ENCODE data around the gene ITPR2. TPM values are rescaled to one million over a fixed set of nuclear protein-coding genes. Genes with fewer than 3 reads are reported as not detected.

Gene ITPR2
- total and polyA plus RNA-seq, 4 donors: 4.1 to 47.0 (median 26.5) TPM

DNA sequence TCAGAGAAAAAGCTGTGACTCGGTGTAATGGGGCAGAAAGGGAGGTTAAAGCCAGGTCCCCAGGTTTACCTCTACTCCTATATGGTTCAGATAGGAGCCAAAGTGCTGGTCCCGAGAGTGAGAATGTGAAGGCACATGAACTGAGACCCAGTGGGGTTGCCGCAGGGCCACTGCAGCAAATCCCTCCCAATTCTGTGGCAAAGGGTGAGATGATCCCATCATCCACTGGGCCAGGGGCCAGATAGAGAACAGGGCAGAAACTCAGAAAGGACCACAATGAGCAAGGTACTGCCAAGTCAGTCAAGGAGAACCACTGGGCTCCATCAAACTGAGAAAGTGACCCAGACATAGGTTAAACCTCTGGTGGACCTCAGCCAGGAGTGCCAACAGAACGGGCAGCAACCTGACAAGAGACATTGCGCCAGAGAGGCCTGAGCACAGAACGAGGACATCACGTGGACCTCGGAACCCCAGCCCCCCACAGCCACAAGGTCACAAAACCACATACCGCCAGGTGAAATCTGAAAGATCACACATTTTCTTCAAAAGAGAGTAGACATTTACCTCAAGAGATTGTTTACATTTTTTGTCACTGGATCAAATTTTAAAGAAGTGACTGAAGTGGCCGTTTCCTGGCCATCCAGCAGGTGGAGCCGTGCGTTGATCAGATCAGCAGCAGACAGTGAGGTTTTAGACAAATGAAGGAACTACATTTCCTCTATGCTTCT is 20.5 kb upstream of the ITPR2 start:
- no peak overlapping the region for H3K9ac ChIP-seq (ENCODE audit: insufficient read depth in 1 of 2, low read length in 2 of 2)
- peak; percentile 70 to 75 (median 70) for DNase-seq
- H3K36me3 ChIP-seq (ENCODE audit: control insufficient read depth in 4 of 4, insufficient read depth in 4 of 4, low read length in 4 of 4): no peaks in the 10 kb centered on the region
- H3K9me3 ChIP-seq (ENCODE audit: control insufficient read depth in 4 of 4, insufficient read depth in 3 of 4, low read length in 3 of 4): no peaks in the 10 kb centered on the region
- TF ChIP-seq, protein P1, sequence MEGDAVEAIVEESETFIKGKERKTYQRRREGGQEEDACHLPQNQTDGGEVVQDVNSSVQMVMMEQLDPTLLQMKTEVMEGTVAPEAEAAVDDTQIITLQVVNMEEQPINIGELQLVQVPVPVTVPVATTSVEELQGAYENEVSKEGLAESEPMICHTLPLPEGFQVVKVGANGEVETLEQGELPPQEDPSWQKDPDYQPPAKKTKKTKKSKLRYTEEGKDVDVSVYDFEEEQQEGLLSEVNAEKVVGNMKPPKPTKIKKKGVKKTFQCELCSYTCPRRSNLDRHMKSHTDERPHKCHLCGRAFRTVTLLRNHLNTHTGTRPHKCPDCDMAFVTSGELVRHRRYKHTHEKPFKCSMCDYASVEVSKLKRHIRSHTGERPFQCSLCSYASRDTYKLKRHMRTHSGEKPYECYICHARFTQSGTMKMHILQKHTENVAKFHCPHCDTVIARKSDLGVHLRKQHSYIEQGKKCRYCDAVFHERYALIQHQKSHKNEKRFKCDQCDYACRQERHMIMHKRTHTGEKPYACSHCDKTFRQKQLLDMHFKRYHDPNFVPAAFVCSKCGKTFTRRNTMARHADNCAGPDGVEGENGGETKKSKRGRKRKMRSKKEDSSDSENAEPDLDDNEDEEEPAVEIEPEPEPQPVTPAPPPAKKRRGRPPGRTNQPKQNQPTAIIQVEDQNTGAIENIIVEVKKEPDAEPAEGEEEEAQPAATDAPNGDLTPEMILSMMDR (IDR thresholded peaks at IDR 0.05; ENCODE audit: control extremely low read depth, extremely low read depth): peak; percentile 88
- peaks cover 0 to 4% (median 3%) of the 10 kb centered on the region in 5 donors for H3K4me1 ChIP-seq (ENCODE audit: control insufficient read depth in 5 of 5, insufficient read depth in 5 of 5, low read length in 5 of 5)
- no peaks in the 10 kb centered on the region for H3K27me3 ChIP-seq (ENCODE audit: control insufficient read depth in 3 of 3, insufficient read depth in 3 of 3, low read length in 2 of 3)
- no peak overlapping the region for H3K4me3 ChIP-seq
- H3K27ac ChIP-seq (ENCODE audit: low read depth in 1 of 2, low read length in 1 of 2): no peak overlapping the region
- ATAC-seq (ENCODE audit: insufficient read depth, low FRiP score): peak; percentile 82
- 35 to 42% methylated on average over 12 of the region's 12 CpGs for WGBS, 2 donors

DNA sequence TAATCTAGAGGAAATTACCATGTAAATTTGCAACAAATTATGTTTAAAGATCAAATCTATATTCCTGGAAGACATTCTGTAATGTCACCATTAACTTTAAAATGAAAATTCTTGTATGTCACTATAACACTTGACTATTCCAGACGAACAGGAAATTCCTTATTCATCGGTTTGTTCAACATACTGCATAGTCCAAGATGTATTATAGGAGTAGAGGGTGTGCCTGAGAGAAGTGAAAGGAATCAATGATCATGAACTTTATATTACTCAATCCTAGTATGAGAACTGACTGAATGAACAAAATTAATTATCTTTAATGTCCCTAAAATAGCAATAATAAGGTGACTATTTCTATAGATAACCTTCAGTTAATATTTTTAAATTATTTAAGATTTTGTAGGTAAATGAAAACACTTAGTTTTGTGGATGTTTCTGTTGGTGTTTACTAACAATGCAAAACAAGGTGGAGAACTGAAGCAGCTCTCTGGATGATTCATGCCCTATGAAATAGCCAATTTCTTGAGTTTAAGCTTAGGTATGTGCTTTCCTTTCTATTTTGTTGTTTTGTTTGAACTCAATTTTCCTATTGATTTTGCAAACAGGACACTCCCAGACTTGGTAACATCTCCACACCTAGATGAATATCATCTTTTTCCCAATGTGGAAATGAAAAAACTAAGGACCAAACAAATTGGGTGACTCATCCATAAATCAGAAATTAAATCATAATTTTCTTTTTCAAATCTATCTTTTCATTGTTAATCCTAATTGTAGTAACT is 18.2 kb upstream of the ITPR2 start:
- no peaks in the 10 kb centered on the region for H3K36me3 ChIP-seq (ENCODE audit: control insufficient read depth in 4 of 4, insufficient read depth in 4 of 4, low read length in 4 of 4)
- no peak overlapping the region for H3K9ac ChIP-seq (ENCODE audit: insufficient read depth in 1 of 2, low read length in 2 of 2)
- no peaks in the 10 kb centered on the region for H3K27me3 ChIP-seq (ENCODE audit: control insufficient read depth in 3 of 3, insufficient read depth in 3 of 3, low read length in 2 of 3)
- TF ChIP-seq, protein P1 (IDR thresholded peaks at IDR 0.05; ENCODE audit: control extremely low read depth, extremely low read depth): no peak
- peaks cover 0 to 8% (median 5%) of the 10 kb centered on the region in 5 donors for H3K4me1 ChIP-seq (ENCODE audit: control insufficient read depth in 5 of 5, insufficient read depth in 5 of 5, low read length in 5 of 5)
- no peaks in the 10 kb centered on the region for H3K9me3 ChIP-seq (ENCODE audit: control insufficient read depth in 4 of 4, insufficient read depth in 3 of 4, low read length in 3 of 4)
- ATAC-seq (ENCODE audit: insufficient read depth, low FRiP score): no peak
- H3K4me3 ChIP-seq: no peak overlapping the region
- no peak for DNase-seq
- no peak overlapping the region for H3K27ac ChIP-seq (ENCODE audit: low read depth in 1 of 2, low read length in 1 of 2)
- 53 to 60% methylated on average over 2 of the region's 2 CpGs for WGBS, 2 donors

DNA sequence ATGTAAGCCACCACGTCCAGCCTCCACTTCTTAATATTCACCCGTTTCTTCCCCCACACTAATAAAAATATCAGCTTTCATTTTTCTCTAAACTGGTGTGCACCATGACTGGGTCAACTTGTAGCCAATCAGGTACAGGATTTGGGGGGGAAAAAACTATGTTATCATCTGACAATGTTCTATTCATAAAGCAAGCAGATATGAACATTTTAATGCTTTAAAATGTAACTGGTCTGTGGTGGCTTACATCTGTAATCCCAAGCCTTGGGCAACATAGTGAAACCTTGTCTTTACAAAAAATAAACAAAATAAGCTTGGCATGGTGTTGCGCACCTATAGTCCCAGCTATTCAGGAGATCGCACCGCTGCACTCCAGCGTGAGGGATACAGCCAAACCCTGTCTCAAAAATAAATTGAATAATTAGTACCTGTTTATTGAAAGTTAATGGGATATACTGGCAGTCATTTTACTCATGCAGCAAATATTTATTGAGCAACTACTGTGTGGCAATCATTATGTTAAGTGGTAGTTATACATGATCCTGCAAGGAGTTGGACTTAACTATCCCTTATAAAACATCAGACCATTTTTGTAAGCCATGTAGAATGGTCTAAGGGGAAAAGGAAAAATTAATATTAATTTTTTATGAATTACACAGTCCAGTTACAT is 15.3 kb upstream of the ITPR2 start:
- Histone ChIP-seq H3K4me1 (ENCODE audit: control insufficient read depth in 5 of 5, insufficient read depth in 5 of 5, low read length in 5 of 5) (peaks cover 0 to 17% (median 10%) of the 10 kb centered on the region in 5 donors), H3K36me3 (ENCODE audit: control insufficient read depth in 4 of 4, insufficient read depth in 4 of 4, low read length in 4 of 4) (no peaks in the 10 kb centered on the region), H3K4me3 (no peak overlapping the region), H3K27me3 (ENCODE audit: control insufficient read depth in 3 of 3, insufficient read depth in 3 of 3, low read length in 2 of 3) (no peaks in the 10 kb centered on the region), H3K27ac (ENCODE audit: low read depth in 1 of 2, low read length in 1 of 2) (no peak overlapping the region), H3K9ac (ENCODE audit: insufficient read depth in 1 of 2, low read length in 2 of 2) (no peak overlapping the region), H3K9me3 (ENCODE audit: control insufficient read depth in 4 of 4, insufficient read depth in 3 of 4, low read length in 3 of 4) (no peaks in the 10 kb centered on the region)
- WGBS, 2 donors: 66 to 85% methylated on average over 6 of the region's 6 CpGs
- ATAC-seq (ENCODE audit: insufficient read depth, low FRiP score): no peak
- DNase-seq: no peak
- TF ChIP-seq, protein P1 (IDR thresholded peaks at IDR 0.05; ENCODE audit: control extremely low read depth, extremely low read depth): no peak
